C1 segment of cervical spinal cord (tissue), 14 donors: ENCODE results near the gene IL34.
"Not testable (repeated sequence)": the region's sequence is repeated elsewhere in the genome, so short reads cannot be mapped to it uniquely, and the experiment has no call there.

Source experiments
- DNase-seq, 14 donors: peaks; one replicate each; lab custom pipeline; 2025; lab: John Stamatoyannopoulos, UW

IL34 gene

GRCh38 chr16:70630960-70631745 is 15.2 kb upstream of the IL34 start:
- DNase-seq, result no peak

- DNase-seq, result no peak
These were observed 14.1 kb upstream of the IL34 start for GRCh38 chr16:70632273-70632672.

- not testable (repeated sequence) for DNase-seq
These were observed 12.7 kb upstream of the IL34 start for GRCh38 chr16:70633617-70634016.

GRCh38 chr16:70634861-70635260 is 11.5 kb upstream of the IL34 start:
- DNase-seq, result no peak

- DNase-seq, result no peak
These were observed 10.9 kb upstream of the IL34 start for GRCh38 chr16:70635336-70636016.

GRCh38 chr16:70638814-70639792 is 7.3 kb upstream of the IL34 start:
- peak in 1 of 14 donors; percentile 19 for DNase-seq

GRCh38 chr16:70642633-70643032 is 3.7 kb upstream of the IL34 start:
- no peak for DNase-seq

- not testable (repeated sequence) for DNase-seq
These were observed 3.1 kb upstream of the IL34 start for GRCh38 chr16:70643264-70643663.

- DNase-seq, result no peak
These were observed 1.4 kb upstream of the IL34 start for GRCh38 chr16:70644763-70645597.

GRCh38 chr16:70647441-70648359 is 1.3 kb downstream of the IL34 start:
- no peak for DNase-seq

- no peak for DNase-seq
These were observed 2.2 kb downstream of the IL34 start for GRCh38 chr16:70648606-70649005.

GRCh38 chr16:70649300-70649699 is 2.9 kb downstream of the IL34 start:
- no peak for DNase-seq

GRCh38 chr16:70650216-70650615 is 3.9 kb downstream of the IL34 start:
- no peak for DNase-seq

- DNase-seq, result no peak
These were observed 5.2 kb downstream of the IL34 start for GRCh38 chr16:70651524-70651923.

GRCh38 chr16:70652322-70652721 is 6.0 kb downstream of the IL34 start:
- no peak for DNase-seq

GRCh38 chr16:70653406-70653805 is 7.0 kb downstream of the IL34 start:
- no peak for DNase-seq

- peak in 12 of 14 donors; percentile 26 to 79 (median 63) for DNase-seq
These were observed 7.7 kb downstream of the IL34 start for GRCh38 chr16:70653809-70654771.

- DNase-seq, result no peak
These were observed 9.8 kb downstream of the IL34 start for GRCh38 chr16:70656065-70656711.
